Mucosa of rectum (tissue), 2 donors: Measurements from ENCODE around the gene FDXR.
"Not testable (repeated sequence)": the region's sequence is repeated elsewhere in the genome, so short reads cannot be mapped to it uniquely, and the experiment has no call there.

Source experiments
- H3K27ac ChIP-seq, 2 donors: one replicate each; pipeline ENCODE4 v1.7.0; 2013; ENCODE audit warnings: inconsistent platforms in 2 of 2, low read depth in 2 of 2, low read length in 2 of 2
- H3K27me3 ChIP-seq, 2 donors: one replicate each; pipeline ENCODE4 v1.7.0; 2013; ENCODE audit warnings: low read length in 2 of 2; ENCODE audit not compliant: control insufficient read depth in 2 of 2, insufficient read depth in 2 of 2
- H3K36me3 ChIP-seq, 2 donors: one replicate each; pipeline ENCODE4 v1.7.0; 2013; ENCODE audit warnings: low read length in 2 of 2; ENCODE audit not compliant: control insufficient read depth in 2 of 2, insufficient read depth in 2 of 2
- H3K4me1 ChIP-seq, 2 donors: one replicate each; pipeline ENCODE4 v1.7.0; 2013; ENCODE audit warnings: low read length in 2 of 2, mild to moderate bottlenecking in 1 of 2; ENCODE audit not compliant: control insufficient read depth in 2 of 2, insufficient read depth in 2 of 2
- H3K4me3 ChIP-seq, 2 donors: one replicate each; pipeline ENCODE4 v1.7.0; 2013; ENCODE audit warnings: low read length in 2 of 2
- H3K9ac ChIP-seq, 2 donors: one replicate each; pipeline ENCODE4 v1.7.0; 2013; ENCODE audit warnings: low read length in 2 of 2, low read depth in 1 of 2, mild to moderate bottlenecking in 1 of 2
- H3K9me3 ChIP-seq, 2 donors: one replicate each; pipeline ENCODE4 v1.7.0; 2013; ENCODE audit warnings: low read length in 2 of 2; ENCODE audit not compliant: control insufficient read depth in 2 of 2
- donor health status: healthy.
- donor health status: Normal muscosa, but diverticular disease.

FDXR gene

GRCh38 chr17:74871356-74872076 is 1.3 kb downstream of the FDXR start:
- Histone ChIP-seq H3K27ac (no peak overlapping the region), H3K4me3 (no peak overlapping the region), H3K36me3 (no peaks in the 10 kb centered on the region), H3K9ac (no peak overlapping the region), H3K9me3 (no peaks in the 10 kb centered on the region), H3K27me3 (no peaks in the 10 kb centered on the region), H3K4me1 (peaks cover 10 to 11% of the 10 kb centered on the region in 2 donors)

- Histone ChIP-seq H3K9me3 (no peaks in the 10 kb centered on the region), H3K4me3 (no peak overlapping the region), H3K36me3 (no peaks in the 10 kb centered on the region), H3K27me3 (no peaks in the 10 kb centered on the region), H3K27ac (no peak overlapping the region), H3K9ac (no peak overlapping the region), H3K4me1 (peaks cover 10 to 11% of the 10 kb centered on the region in 2 donors)
Observed at GRCh38 chr17:74870512-74870911, 2.3 kb downstream of the FDXR start.

- H3K36me3 ChIP-seq, H3K27ac ChIP-seq, H3K9ac ChIP-seq, H3K9me3 ChIP-seq, H3K4me3 ChIP-seq, H3K27me3 ChIP-seq: not testable (repeated sequence)
- H3K4me1 ChIP-seq: peaks cover 10 to 11% of the 10 kb centered on the region in 2 donors
Observed at GRCh38 chr17:74870028-74870427, 2.8 kb downstream of the FDXR start.

GRCh38 chr17:74868908-74869255 is 3.9 kb downstream of the FDXR start:
- H3K9ac ChIP-seq: no peak overlapping the region
- H3K36me3 ChIP-seq: no peaks in the 10 kb centered on the region
- H3K9me3 ChIP-seq: no peaks in the 10 kb centered on the region
- no peak overlapping the region for H3K27ac ChIP-seq
- H3K27me3 ChIP-seq: no peaks in the 10 kb centered on the region
- H3K4me1 ChIP-seq: peaks cover 8 to 14% of the 10 kb centered on the region in 2 donors
- H3K4me3 ChIP-seq: no peak overlapping the region

GRCh38 chr17:74868251-74868907 is 4.4 kb downstream of the FDXR start:
- no peaks in the 10 kb centered on the region for H3K9me3 ChIP-seq
- no peak overlapping the region for H3K27ac ChIP-seq
- no peak overlapping the region for H3K9ac ChIP-seq
- H3K4me3 ChIP-seq: no peak overlapping the region
- H3K27me3 ChIP-seq: no peaks in the 10 kb centered on the region
- H3K36me3 ChIP-seq: no peaks in the 10 kb centered on the region
- H3K4me1 ChIP-seq: peaks cover 7 to 14% of the 10 kb centered on the region in 2 donors

- no peak overlapping the region for H3K27ac ChIP-seq
- no peaks in the 10 kb centered on the region for H3K36me3 ChIP-seq
- H3K27me3 ChIP-seq: peaks cover 8% of the 10 kb centered on the region in 2 donors
- H3K4me3 ChIP-seq: no peak overlapping the region
- no peaks in the 10 kb centered on the region for H3K9me3 ChIP-seq
- no peak overlapping the region for H3K9ac ChIP-seq
- peaks cover 10 to 13% of the 10 kb centered on the region in 2 donors for H3K4me1 ChIP-seq
Observed at GRCh38 chr17:74866198-74866835, 6.5 kb downstream of the FDXR start.

- H3K27ac ChIP-seq: no peak overlapping the region
- peaks cover 8 to 11% of the 10 kb centered on the region in 2 donors for H3K27me3 ChIP-seq
- H3K9me3 ChIP-seq: no peaks in the 10 kb centered on the region
- peaks cover 13% of the 10 kb centered on the region in 2 donors for H3K4me1 ChIP-seq
- no peak overlapping the region for H3K9ac ChIP-seq
- no peak overlapping the region for H3K4me3 ChIP-seq
- H3K36me3 ChIP-seq: no peaks in the 10 kb centered on the region
Observed at GRCh38 chr17:74865504-74866197, 7.1 kb downstream of the FDXR start.

- H3K4me3 ChIP-seq: no peak overlapping the region
- H3K36me3 ChIP-seq: no peaks in the 10 kb centered on the region
- peaks cover 13 to 16% of the 10 kb centered on the region in 2 donors for H3K4me1 ChIP-seq
- no peaks in the 10 kb centered on the region for H3K9me3 ChIP-seq
- no peak overlapping the region for H3K9ac ChIP-seq
- peaks cover 15 to 18% of the 10 kb centered on the region in 2 donors for H3K27me3 ChIP-seq
- H3K27ac ChIP-seq: no peak overlapping the region
Observed at GRCh38 chr17:74864866-74865395, 7.9 kb downstream of the FDXR start.

GRCh38 chr17:74864297-74864865 is 8.4 kb downstream of the FDXR start:
- Histone ChIP-seq H3K9me3 (no peaks in the 10 kb centered on the region), H3K27me3 (peaks cover 16 to 18% of the 10 kb centered on the region in 2 donors), H3K4me1 (peaks cover 13 to 16% of the 10 kb centered on the region in 2 donors), H3K9ac (no peak overlapping the region), H3K4me3 (no peak overlapping the region), H3K27ac (no peak overlapping the region), H3K36me3 (no peaks in the 10 kb centered on the region)
